Panc1 (cell line): Measurements from ENCODE around the gene SLC19A1. TPM values are rescaled to one million over a fixed set of nuclear protein-coding genes. Genes with fewer than 3 reads are reported as not detected.

Experiments used
- ATAC-seq: fragments of 200-7000 bp; cut with Tn5 transposase; 2 replicates; pipeline ENCODE4 v1.9.1; 2020; ENCODE audit warnings: mild to moderate bottlenecking, moderate library complexity
- BruUV-seq: library from RNA; stranded (reverse); fragments of 400-500 nt; replicated peaks from 2 replicates; lab custom pipeline; 2021; lab: Mats Ljungman, UMichigan
- CTCF ChIA-PET: fragments of 300-600 bp; sonication (Branson Sonifier 250); formaldehyde crosslinking; loops from one replicate; lab custom pipeline; 2022; ENCODE audit warnings: antibody characterized with exemption; lab: Charles Lee
- POLR2A ChIA-PET: fragments of 300-600 bp; sonication (Branson Sonifier 250); formaldehyde crosslinking; loops from one replicate; lab custom pipeline; 2022; ENCODE audit warnings: antibody characterized with exemption; lab: Charles Lee
- DNase-seq: peaks from one replicate; pipeline ENCODE4 v3.0.0-alpha.2; 2010; ENCODE audit warnings: low read depth, low spot score
- H3K27ac ChIP-seq: 2 replicates; pipeline ENCODE4 v1.5.1; 2011; ENCODE audit warnings: mild to moderate bottlenecking, low read length, inconsistent platforms
- H3K27me3 ChIP-seq: fragments of 200-500 bp; sonication (Bioruptor generic); 2 replicates; pipeline ENCODE4 v1.6.0; 2014; ENCODE audit warnings: low read length, inconsistent platforms; ENCODE audit not compliant: control insufficient read depth, insufficient read depth
- H3K36me3 ChIP-seq: fragments of 200-500 bp; sonication (Bioruptor generic); 2 replicates; pipeline ENCODE4 v1.5.1; 2014; ENCODE audit warnings: inconsistent platforms, mild to moderate bottlenecking, low read length, moderate library complexity; ENCODE audit not compliant: control insufficient read depth, insufficient read depth
- H3K4me1 ChIP-seq: 2 replicates; pipeline ENCODE4 v1.5.1; 2011; ENCODE audit warnings: inconsistent platforms, mild to moderate bottlenecking, low read length, moderate library complexity; ENCODE audit not compliant: control insufficient read depth, insufficient read depth
- H3K4me3 ChIP-seq, 2 experiments: 2 replicates each; pipeline ENCODE4 v1.5.1; 2011 to 2012; ENCODE audit warnings: low read depth in 2 of 2, low read length in 2 of 2, mild to moderate bottlenecking in 2 of 2, inconsistent platforms in 1 of 2, moderate library complexity in 1 of 2
- H3K9me3 ChIP-seq: fragments of 200-500 bp; sonication (Bioruptor generic); 2 replicates; pipeline ENCODE4 v1.5.1; 2014; ENCODE audit warnings: low read depth, mild to moderate bottlenecking, inconsistent platforms, low read length, moderate library complexity; ENCODE audit not compliant: control insufficient read depth, insufficient read depth
- POLR2AphosphoS5 ChIP-seq: IDR thresholded peaks from 2 replicates; pipeline ENCODE4 v1.6.1; 2012; ENCODE audit warnings: mild to moderate bottlenecking, low read depth, low read length, moderate library complexity
- SIN3A ChIP-seq: IDR thresholded peaks from 2 replicates; pipeline ENCODE4 v1.6.1; 2012; ENCODE audit warnings: low read depth, mild to moderate bottlenecking, low read length, moderate library complexity, borderline replicate concordance; ENCODE audit not compliant: insufficient read depth
- TCF7L2 ChIP-seq: IDR thresholded peaks from 2 replicates; pipeline ENCODE4 v1.6.1; 2011; ENCODE audit warnings: mild to moderate bottlenecking, low read depth, low read length, inconsistent platforms
- in situ Hi-C: cut with HindIII; loops from 2 replicates; pipeline ENCODE4 v1.10.0; 2016; ENCODE audit warnings: low sequenced_read_pairs, low pct_unique_long_range_greater_than_20kb
- intact Hi-C: fragments of 100-400 bp; cut with micrococcal nuclease; formaldehyde crosslinking; loops from one replicate; pipeline ENCODE4 v1.10.0; 2022; ENCODE audit not compliant: unreplicated experiment
- total RNA-seq: library from RNA; stranded (reverse); gene quantifications from one replicate; pipeline ENCODE4 v1.2.1, GENCODE V29; 2021; ENCODE audit not compliant: unreplicated experiment
- TF ChIP-seq, protein P1 (sequence below): fragments of 450-650 bp; IDR thresholded peaks from 2 replicates; pipeline ENCODE4 v1.5.1; 2017; ENCODE audit warnings: mild to moderate bottlenecking
- TF ChIP-seq, protein P2 (sequence below), 2 experiments: IDR thresholded peaks; 2 replicates each; pipeline ENCODE4 v1.6.1; 2011 to 2012; ENCODE audit warnings: low read depth in 2 of 2, control low read depth in 1 of 2, low read length in 1 of 2, mild to moderate bottlenecking in 1 of 2, moderate library complexity in 1 of 2; ENCODE audit not compliant: insufficient read depth in 1 of 2

Gene SLC19A1
- total RNA-seq, 1 experiment from 2014 or later: 24.5 TPM

- BruUV-seq: no TSS peak
- intact Hi-C loops: no loop called here
- Histone ChIP-seq H3K36me3 (no peaks in the 10 kb centered on the region), H3K27me3 (peaks cover 4% of the 10 kb centered on the region; the same call in 1 of the 2 replicates), H3K9me3 (no peaks in the 10 kb centered on the region), H3K27ac (no peak overlapping the region), H3K4me3 (no peak overlapping the region), H3K4me1 (no peaks in the 10 kb centered on the region)
- ChIA-PET CTCF (no interaction called here), POLR2A (no interaction called here)
- TF ChIP-seq, protein P1, sequence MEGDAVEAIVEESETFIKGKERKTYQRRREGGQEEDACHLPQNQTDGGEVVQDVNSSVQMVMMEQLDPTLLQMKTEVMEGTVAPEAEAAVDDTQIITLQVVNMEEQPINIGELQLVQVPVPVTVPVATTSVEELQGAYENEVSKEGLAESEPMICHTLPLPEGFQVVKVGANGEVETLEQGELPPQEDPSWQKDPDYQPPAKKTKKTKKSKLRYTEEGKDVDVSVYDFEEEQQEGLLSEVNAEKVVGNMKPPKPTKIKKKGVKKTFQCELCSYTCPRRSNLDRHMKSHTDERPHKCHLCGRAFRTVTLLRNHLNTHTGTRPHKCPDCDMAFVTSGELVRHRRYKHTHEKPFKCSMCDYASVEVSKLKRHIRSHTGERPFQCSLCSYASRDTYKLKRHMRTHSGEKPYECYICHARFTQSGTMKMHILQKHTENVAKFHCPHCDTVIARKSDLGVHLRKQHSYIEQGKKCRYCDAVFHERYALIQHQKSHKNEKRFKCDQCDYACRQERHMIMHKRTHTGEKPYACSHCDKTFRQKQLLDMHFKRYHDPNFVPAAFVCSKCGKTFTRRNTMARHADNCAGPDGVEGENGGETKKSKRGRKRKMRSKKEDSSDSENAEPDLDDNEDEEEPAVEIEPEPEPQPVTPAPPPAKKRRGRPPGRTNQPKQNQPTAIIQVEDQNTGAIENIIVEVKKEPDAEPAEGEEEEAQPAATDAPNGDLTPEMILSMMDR: no peak
- no peak for TF ChIP-seq TCF7L2
- no peak for TF ChIP-seq SIN3A
- TF ChIP-seq, protein P2, sequence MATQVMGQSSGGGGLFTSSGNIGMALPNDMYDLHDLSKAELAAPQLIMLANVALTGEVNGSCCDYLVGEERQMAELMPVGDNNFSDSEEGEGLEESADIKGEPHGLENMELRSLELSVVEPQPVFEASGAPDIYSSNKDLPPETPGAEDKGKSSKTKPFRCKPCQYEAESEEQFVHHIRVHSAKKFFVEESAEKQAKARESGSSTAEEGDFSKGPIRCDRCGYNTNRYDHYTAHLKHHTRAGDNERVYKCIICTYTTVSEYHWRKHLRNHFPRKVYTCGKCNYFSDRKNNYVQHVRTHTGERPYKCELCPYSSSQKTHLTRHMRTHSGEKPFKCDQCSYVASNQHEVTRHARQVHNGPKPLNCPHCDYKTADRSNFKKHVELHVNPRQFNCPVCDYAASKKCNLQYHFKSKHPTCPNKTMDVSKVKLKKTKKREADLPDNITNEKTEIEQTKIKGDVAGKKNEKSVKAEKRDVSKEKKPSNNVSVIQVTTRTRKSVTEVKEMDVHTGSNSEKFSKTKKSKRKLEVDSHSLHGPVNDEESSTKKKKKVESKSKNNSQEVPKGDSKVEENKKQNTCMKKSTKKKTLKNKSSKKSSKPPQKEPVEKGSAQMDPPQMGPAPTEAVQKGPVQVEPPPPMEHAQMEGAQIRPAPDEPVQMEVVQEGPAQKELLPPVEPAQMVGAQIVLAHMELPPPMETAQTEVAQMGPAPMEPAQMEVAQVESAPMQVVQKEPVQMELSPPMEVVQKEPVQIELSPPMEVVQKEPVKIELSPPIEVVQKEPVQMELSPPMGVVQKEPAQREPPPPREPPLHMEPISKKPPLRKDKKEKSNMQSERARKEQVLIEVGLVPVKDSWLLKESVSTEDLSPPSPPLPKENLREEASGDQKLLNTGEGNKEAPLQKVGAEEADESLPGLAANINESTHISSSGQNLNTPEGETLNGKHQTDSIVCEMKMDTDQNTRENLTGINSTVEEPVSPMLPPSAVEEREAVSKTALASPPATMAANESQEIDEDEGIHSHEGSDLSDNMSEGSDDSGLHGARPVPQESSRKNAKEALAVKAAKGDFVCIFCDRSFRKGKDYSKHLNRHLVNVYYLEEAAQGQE (IDR thresholded peaks at IDR 0.05; ENCODE audit: insufficient read depth in 1 of 2, low read depth in 2 of 2, low read length in 1 of 2): no peak
- no peak for TF ChIP-seq POLR2AphosphoS5
- in situ Hi-C loops: no loop called here
- no peak for DNase-seq
- ATAC-seq: no peak
These were observed 15.9 kb upstream of the SLC19A1 start for GRCh38 chr21:45558044-45558721.

- ATAC-seq (no peak), DNase-seq (no peak)
- intact Hi-C loops (loop anchor here (2.0 kb wide), 1 partner anchor 39 kb away; no protein-coding TSS in a partner anchor), in situ Hi-C loops (no loop called here)
- Histone ChIP-seq H3K27ac (no peak overlapping the region), H3K4me3 (no peak overlapping the region), H3K4me1 (no peaks in the 10 kb centered on the region), H3K9me3 (no peaks in the 10 kb centered on the region), H3K27me3 (no peaks in the 10 kb centered on the region), H3K36me3 (no peaks in the 10 kb centered on the region)
- POLR2A ChIA-PET: no interaction called here
- TF ChIP-seq, protein P2 (IDR thresholded peaks at IDR 0.05; ENCODE audit: insufficient read depth in 1 of 2, low read depth in 2 of 2, low read length in 1 of 2): no peak
- TF ChIP-seq POLR2AphosphoS5 (no peak), SIN3A (no peak), TCF7L2 (no peak)
- TF ChIP-seq, protein P1: no peak
- BruUV-seq: no TSS peak
- CTCF ChIA-PET: no interaction called here
These were observed 15.4 kb upstream of the SLC19A1 start for GRCh38 chr21:45557616-45558043.
